Fibroblast of the aortic adventitia (primary cell): ENCODE measurements around the gene RILPL2. TPM values are rescaled to one million over a fixed set of nuclear protein-coding genes. Genes with fewer than 3 reads are reported as not detected.
A peak's percentile ranks its signal among the peaks of the same experiment; 100 is the strongest.

Source experiments
- DNase-seq: peaks from one replicate; pipeline ENCODE4 v3.0.0-alpha.2; 2010; ENCODE audit warnings: low read depth
- H3K4me3 ChIP-seq: 2 replicates; pipeline ENCODE4 v1.5.1; 2011; ENCODE audit warnings: low read depth, mild to moderate bottlenecking, control low read depth, low read length, moderate library complexity
- total RNA-seq: library from RNA; depleted of rRNA; stranded (reverse); fragments of >200 nt; gene quantifications from 2 replicates; pipeline ENCODE4 v1.2.3, GENCODE V29; 2012; ENCODE audit warnings: low replicate concordance
- TF ChIP-seq, protein P1 (sequence below): IDR thresholded peaks from 2 replicates; pipeline ENCODE4 v1.5.1; 2011; ENCODE audit warnings: mild to moderate bottlenecking, low read length, control low read depth, inconsistent platforms; ENCODE audit not compliant: insufficient read depth

Gene RILPL2
- total RNA-seq, 1 donor: 3.6 TPM

DNA sequence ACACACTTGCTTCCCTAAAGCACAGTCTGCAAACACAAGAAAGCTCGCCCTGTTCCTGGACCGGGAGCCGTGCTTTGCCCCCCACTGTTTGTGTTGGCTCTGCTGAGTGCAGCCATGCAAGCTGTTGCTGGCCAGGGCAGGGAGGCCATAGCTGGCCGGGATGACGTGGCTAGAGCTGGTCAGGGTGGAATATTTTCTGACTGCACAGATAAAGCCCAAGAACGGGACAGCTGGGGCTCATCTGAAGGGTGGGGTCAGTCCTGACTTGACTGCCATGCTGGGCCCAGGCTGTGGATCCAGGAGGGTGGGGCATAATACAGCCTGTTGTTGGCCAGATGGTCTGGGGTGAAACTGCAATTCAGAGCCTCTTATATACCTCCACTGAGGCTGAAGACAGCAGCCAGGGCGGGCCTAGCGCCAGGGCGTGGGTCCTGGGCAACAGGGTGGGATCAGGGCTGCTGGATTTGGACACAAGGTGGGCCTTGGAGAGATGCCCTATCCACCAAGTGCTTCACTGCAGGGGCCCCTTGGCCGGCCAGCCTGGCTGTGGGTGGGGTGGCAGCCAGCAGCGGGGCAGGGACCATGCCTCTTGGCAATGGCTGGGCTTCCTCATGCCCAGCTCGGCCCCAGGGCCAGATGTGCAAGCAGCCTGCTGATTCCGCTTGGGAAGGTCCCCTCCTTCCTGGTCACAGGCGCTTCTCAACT is 37.8 kb downstream of the RILPL2 start:
- H3K4me3 ChIP-seq: peak overlapping the region; percentile 17
- DNase-seq: peak; percentile 95
- TF ChIP-seq, protein P1, sequence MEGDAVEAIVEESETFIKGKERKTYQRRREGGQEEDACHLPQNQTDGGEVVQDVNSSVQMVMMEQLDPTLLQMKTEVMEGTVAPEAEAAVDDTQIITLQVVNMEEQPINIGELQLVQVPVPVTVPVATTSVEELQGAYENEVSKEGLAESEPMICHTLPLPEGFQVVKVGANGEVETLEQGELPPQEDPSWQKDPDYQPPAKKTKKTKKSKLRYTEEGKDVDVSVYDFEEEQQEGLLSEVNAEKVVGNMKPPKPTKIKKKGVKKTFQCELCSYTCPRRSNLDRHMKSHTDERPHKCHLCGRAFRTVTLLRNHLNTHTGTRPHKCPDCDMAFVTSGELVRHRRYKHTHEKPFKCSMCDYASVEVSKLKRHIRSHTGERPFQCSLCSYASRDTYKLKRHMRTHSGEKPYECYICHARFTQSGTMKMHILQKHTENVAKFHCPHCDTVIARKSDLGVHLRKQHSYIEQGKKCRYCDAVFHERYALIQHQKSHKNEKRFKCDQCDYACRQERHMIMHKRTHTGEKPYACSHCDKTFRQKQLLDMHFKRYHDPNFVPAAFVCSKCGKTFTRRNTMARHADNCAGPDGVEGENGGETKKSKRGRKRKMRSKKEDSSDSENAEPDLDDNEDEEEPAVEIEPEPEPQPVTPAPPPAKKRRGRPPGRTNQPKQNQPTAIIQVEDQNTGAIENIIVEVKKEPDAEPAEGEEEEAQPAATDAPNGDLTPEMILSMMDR: no peak

DNA sequence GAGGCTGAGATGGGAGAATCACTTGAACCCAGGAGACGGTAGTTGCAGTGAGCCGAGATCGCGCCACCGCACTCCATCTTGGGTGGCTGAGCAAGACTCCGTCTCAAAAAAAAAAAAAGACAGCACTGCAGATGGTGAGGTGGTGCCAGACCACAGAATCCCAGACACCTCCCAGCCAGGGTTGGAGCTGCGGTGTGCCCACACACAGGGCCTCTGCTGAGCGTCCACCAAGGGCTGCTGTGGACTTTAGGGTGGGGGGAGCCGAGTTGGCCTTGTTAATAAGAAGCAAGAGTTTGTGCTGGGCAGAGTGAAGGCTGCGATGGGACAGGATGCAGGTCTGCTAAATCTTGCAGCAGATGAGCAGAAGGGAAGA is 38.3 kb downstream of the RILPL2 start:
- peak overlapping the region; percentile 10 for H3K4me3 ChIP-seq
- no peak for DNase-seq
- TF ChIP-seq, protein P1: no peak

DNA sequence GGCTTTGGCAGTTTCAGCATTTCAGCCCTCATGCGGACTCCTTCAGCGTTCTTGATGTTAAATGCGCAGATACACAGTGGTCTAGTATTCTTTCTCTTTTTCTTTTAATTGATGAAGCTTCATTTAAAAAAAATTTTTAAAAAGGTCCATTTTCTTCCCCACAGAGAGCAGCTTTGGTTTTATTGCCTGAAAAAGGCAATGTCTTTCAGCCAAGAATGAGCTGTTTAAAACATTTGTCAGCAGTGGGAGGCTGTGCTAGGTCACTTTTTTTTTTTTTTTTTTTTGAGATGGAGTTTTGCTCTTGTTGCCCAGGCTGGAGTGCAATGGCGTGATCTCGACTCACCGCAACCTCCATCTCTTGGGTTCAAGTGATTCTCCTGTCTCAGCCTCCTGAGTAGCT is 39.1 kb downstream of the RILPL2 start:
- DNase-seq: peak; percentile 49

DNA sequence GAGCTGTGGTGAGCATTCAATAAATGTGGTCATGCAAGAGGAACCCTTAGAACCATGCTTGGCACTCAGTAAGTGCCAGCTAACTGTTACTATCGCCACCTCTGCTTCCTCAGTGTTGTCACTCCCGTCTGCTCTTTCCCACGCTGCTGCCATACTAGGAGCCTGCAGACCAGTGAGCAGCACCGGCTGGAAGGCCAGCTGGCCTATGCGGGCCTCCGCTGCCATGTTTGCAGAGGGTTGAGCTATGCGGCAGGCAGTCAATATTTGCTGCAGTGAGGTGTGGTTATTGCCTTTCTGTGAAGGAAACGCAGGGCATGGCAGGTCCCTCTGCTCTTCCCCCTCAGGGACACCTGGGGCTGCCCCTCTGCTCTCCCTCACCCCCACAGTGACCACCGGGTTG is 39.5 kb downstream of the RILPL2 start:
- no peak overlapping the region for H3K4me3 ChIP-seq
- TF ChIP-seq, protein P1: no peak
- no peak for DNase-seq

More for the DNA sequence above, 39.1 kb downstream of the RILPL2 start:
- no peak overlapping the region for H3K4me3 ChIP-seq
- TF ChIP-seq, protein P1: no peak

DNA sequence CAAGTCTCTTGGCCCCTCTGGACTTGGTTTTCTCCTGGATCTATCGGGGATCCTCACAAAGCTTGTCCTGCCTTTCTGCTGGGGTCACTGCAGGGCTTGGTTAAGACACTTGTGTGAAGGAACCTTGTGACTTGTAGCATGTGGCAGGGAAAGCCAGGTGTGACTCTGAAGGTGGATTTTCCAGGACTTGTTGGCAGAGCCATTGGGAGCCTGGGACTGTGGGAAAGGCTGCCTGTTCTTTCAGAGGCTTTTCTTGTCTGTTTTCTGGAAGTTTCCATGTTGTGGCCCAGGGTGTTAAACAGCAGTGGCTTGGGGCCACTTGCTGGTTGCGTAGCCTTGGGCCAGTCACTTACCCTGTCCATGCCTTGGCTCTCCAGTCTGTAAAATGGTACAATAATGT is 39.9 kb downstream of the RILPL2 start:
- DNase-seq: no peak
- TF ChIP-seq, protein P1: no peak
- no peak overlapping the region for H3K4me3 ChIP-seq

DNA sequence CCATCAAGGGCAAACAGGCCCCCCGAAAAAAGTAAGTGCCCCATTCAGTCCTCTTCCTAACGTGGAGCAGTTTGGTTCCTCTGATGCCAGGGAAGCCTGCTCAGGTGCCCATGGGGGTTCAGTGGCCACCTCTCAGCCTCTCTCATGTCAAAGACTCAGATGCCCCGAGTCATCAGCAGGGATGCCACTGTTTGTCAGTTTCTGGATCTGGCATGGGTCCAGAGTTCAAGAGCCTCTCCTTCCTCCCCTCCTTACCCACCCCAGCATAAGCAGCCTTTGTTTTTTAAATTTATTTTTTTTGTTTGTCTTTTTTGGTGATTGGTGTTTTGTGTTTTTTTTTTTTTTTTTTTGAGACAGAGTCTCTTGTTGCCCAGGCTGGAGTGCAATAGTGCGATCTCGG is 41.2 kb downstream of the RILPL2 start:
- H3K4me3 ChIP-seq: no peak overlapping the region
- DNase-seq: no peak
- TF ChIP-seq, protein P1: no peak

DNA sequence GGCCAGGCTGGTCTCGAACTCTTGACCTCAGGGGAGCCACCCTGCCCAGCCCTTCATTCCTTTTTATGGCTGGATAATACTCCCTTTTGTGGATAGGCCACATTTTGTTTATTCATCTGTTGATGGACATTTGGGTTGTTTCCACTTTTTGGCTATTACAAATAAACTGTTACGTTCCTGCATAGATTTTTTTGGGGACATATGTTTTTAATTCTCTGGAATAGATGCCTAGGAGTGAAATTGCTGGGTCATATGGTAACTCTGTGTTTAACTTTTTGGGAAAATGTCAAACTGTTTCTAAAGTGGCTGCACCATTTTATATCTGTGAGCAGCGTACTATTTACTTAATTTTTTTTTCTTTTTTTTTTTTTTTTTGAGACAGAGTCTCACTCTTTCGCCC is 42.7 kb downstream of the RILPL2 start:
- H3K4me3 ChIP-seq: no peak overlapping the region
- DNase-seq: peak; percentile 67
- TF ChIP-seq, protein P1: no peak
